SK-N-SH (cell line): ENCODE results near the gene CRLF2. TPM values are rescaled to one million over a fixed set of nuclear protein-coding genes. Genes with fewer than 3 reads are reported as not detected.
"Not testable (repeated sequence)": the region's sequence is repeated elsewhere in the genome, so short reads cannot be mapped to it uniquely, and the experiment has no call there.

Experiments used
- CTCF ChIA-PET: fragments of 300-600, 350-600 bp; formaldehyde crosslinking; extraction: SDS; loops from one replicate; lab custom pipeline; 2021; lab: Yijun Ruan, JAX
- POLR2A ChIA-PET: fragments of 350-600 bp; sonication (Branson Sonifier 250); formaldehyde crosslinking; extraction: SDS; loops from one replicate; lab custom pipeline; 2020; ENCODE audit warnings: antibody characterized with exemption, inconsistent platforms; lab: Yijun Ruan, JAX
- DNase-seq: peaks from one replicate; pipeline ENCODE4 v3.0.0; 2012
- H2AFZ ChIP-seq: fragments of 200-600 bp; sonication (generic); 2 replicates; pipeline ENCODE4 v1.8.1; 2016; ENCODE audit warnings: antibody characterized with exemption, mild to moderate bottlenecking, low read depth
- H3F3A ChIP-seq: fragments of 200-600 bp; sonication (generic); replicated peaks from 2 replicates; pipeline ENCODE3; 2016; ENCODE audit warnings: antibody characterized with exemption, mild to moderate bottlenecking; ENCODE audit not compliant: insufficient read depth
- H3K27ac ChIP-seq, 2 experiments: fragments of 200-500 bp in 1 of 2; fragments of 200-600 bp in 1 of 2; sonication (Bioruptor generic) in 1 of 2; sonication (generic), shearing (Covaris generic) in 1 of 2; 2 replicates each; pipeline versions ENCODE4 v1.5.1 to v1.6.1; 2014 to 2016; ENCODE audit warnings: low read depth in 2 of 2, inconsistent platforms in 1 of 2, low read length in 1 of 2, mild to moderate bottlenecking in 1 of 2, mixed read lengths in 1 of 2
- H3K27me3 ChIP-seq: fragments of 200-600 bp; sonication (generic), shearing (Covaris generic); 2 replicates; pipeline ENCODE4 v1.6.1; 2016; ENCODE audit warnings: mixed run types; ENCODE audit not compliant: insufficient read depth
- H3K36me3 ChIP-seq, 2 experiments: fragments of 200-500 bp in 1 of 2; fragments of 200-600 bp in 1 of 2; sonication (Bioruptor generic) in 1 of 2; sonication (generic) in 1 of 2; replicated peaks in 1 of 2; 2 replicates each; pipeline versions ENCODE3 to v1.5.1; 2014 to 2016; ENCODE audit warnings: low read length in 1 of 2, mild to moderate bottlenecking in 1 of 2; ENCODE audit not compliant: insufficient read depth in 2 of 2, control insufficient read depth in 1 of 2
- H3K4me1 ChIP-seq, 2 experiments: fragments of 200-500 bp in 1 of 2; fragments of 200-600 bp in 1 of 2; sonication (Bioruptor generic) in 1 of 2; sonication (generic), shearing (Covaris generic) in 1 of 2; 2 replicates each; pipeline versions ENCODE4 v1.5.1 to v1.6.1; 2014 to 2016; ENCODE audit warnings: low read depth in 1 of 2, low read length in 1 of 2, mixed run types in 1 of 2; ENCODE audit not compliant: insufficient read depth in 2 of 2, control insufficient read depth in 1 of 2
- H3K4me2 ChIP-seq: fragments of 200-600 bp; sonication (generic), shearing (Covaris generic); 2 replicates; pipeline ENCODE4 v1.6.1; 2017; ENCODE audit warnings: mixed run types
- H3K4me3 ChIP-seq, 2 experiments: fragments of 200-500 bp in 1 of 2; fragments of 200-600 bp in 1 of 2; sonication (Bioruptor generic) in 1 of 2; sonication (generic), shearing (Covaris generic) in 1 of 2; 2 replicates each; pipeline versions ENCODE4 v1.5.1 to v1.8.1; 2014 to 2016; ENCODE audit warnings: low read depth in 2 of 2, inconsistent platforms in 1 of 2, low read length in 1 of 2, mild to moderate bottlenecking in 1 of 2, mixed read lengths in 1 of 2, moderate library complexity in 1 of 2
- H3K79me2 ChIP-seq: fragments of 200-600 bp; sonication (generic); 2 replicates; pipeline ENCODE4 v1.8.1; 2017; ENCODE audit warnings: mild to moderate bottlenecking; ENCODE audit not compliant: insufficient read depth
- H3K9ac ChIP-seq: fragments of 200-600 bp; sonication (generic); 2 replicates; pipeline ENCODE4 v1.6.1; 2017; ENCODE audit warnings: mixed run types
- H3K9me2 ChIP-seq: fragments of 200-600 bp; sonication (generic); 2 replicates; pipeline ENCODE4 v1.6.1; 2017; ENCODE audit warnings: mixed run types
- H3K9me3 ChIP-seq: fragments of 200-600 bp; sonication (generic); 2 replicates; pipeline ENCODE4 v1.6.1; 2017; ENCODE audit warnings: mixed run types, mild to moderate bottlenecking, moderate library complexity
- H4K20me1 ChIP-seq: fragments of 200-600 bp; sonication (generic); 2 replicates; pipeline ENCODE4 v1.6.1; 2017; ENCODE audit warnings: mild to moderate bottlenecking, mixed run types; ENCODE audit not compliant: insufficient read depth
- GABPA ChIP-seq: IDR thresholded peaks from 2 replicates; pipeline ENCODE4 v1.4.0; 2012; ENCODE audit warnings: low read depth, mild to moderate bottlenecking
- MAX ChIP-seq: IDR thresholded peaks from 2 replicates; pipeline ENCODE4 v1.4.0; 2012; ENCODE audit warnings: low read depth
- MEF2A ChIP-seq: IDR thresholded peaks from 2 replicates; pipeline ENCODE4 v1.4.0; 2012; ENCODE audit warnings: low read depth, borderline replicate concordance
- RAD21 ChIP-seq: IDR thresholded peaks from 2 replicates; pipeline ENCODE4 v1.6.1; 2012; ENCODE audit warnings: mild to moderate bottlenecking, low read length
- WGBS: methylation state at CpG from one replicate; pipeline ENCODE4 v1.1.6; 2017; ENCODE audit warnings: low lambda C conversion rate; 5-methylcytosine and 5-hydroxymethylcytosine counted together
- polyA plus RNA-seq, 3 experiments: library from polyadenylated mRNA; depleted of rRNA; stranded (reverse); fragments of >200 nt; gene quantifications; 2 replicates each; pipeline ENCODE4 v1.2.3, GENCODE V29; 2012

Gene CRLF2
- polyA plus RNA-seq, 1 of the 3 experiments (the other 2 are of a cell fraction) = not detected

GRCh38 chrX:1178580-1179057 is 33.8 kb downstream of the CRLF2 start:
- no peak overlapping the region for H3K9ac ChIP-seq

GRCh38 chrX:1176531-1177320 is 35.7 kb downstream of the CRLF2 start:
- H3K4me1 ChIP-seq, H4K20me1 ChIP-seq, H3F3A ChIP-seq, H3K36me3 ChIP-seq, H3K4me2 ChIP-seq, CTCF ChIA-PET, H3K9ac ChIP-seq, H2AFZ ChIP-seq, H3K79me2 ChIP-seq, H3K9me2 ChIP-seq, POLR2A ChIA-PET, H3K4me3 ChIP-seq, H3K9me3 ChIP-seq, H3K27ac ChIP-seq, DNase-seq: not testable (repeated sequence)
- 66% methylated on average over 24 of the region's 33 CpGs for WGBS
- H3K27me3 ChIP-seq = peaks cover 22% of the 10 kb centered on the region; the same call in 1 of the 2 replicates

More at GRCh38 chrX:1178580-1179057, 33.8 kb downstream of the CRLF2 start:
- H2AFZ ChIP-seq = no peak overlapping the region
- no peaks in the 10 kb centered on the region for H3F3A ChIP-seq
- no peak for TF ChIP-seq MEF2A
- TF ChIP-seq GABPA = no peak
- no peak for TF ChIP-seq RAD21
- TF ChIP-seq MAX = no peak
- no peaks in the 10 kb centered on the region for H3K79me2 ChIP-seq
- no peak overlapping the region for H3K27ac ChIP-seq
- no peak for DNase-seq
- no peaks in the 10 kb centered on the region for H3K9me3 ChIP-seq
- no peaks in the 10 kb centered on the region for H3K36me3 ChIP-seq
- H3K4me2 ChIP-seq = no peak overlapping the region
- ChIA-PET POLR2A (no interaction called here), CTCF (no interaction called here)
- H3K4me1 ChIP-seq = no peaks in the 10 kb centered on the region
- 39% methylated on average over 20 of the region's 20 CpGs for WGBS
- no peaks in the 10 kb centered on the region for H3K9me2 ChIP-seq
- no peaks in the 10 kb centered on the region for H4K20me1 ChIP-seq
- H3K27me3 ChIP-seq = peaks cover 9% of the 10 kb centered on the region; the same call in 1 of the 2 replicates
- no peak overlapping the region for H3K4me3 ChIP-seq

GRCh38 chrX:1174609-1175545 is 37.6 kb downstream of the CRLF2 start:
- H4K20me1 ChIP-seq, H3K9me2 ChIP-seq, CTCF ChIA-PET, POLR2A ChIA-PET, H3F3A ChIP-seq, H3K9ac ChIP-seq, H3K27ac ChIP-seq, H3K36me3 ChIP-seq, H3K9me3 ChIP-seq, H3K4me2 ChIP-seq, H3K79me2 ChIP-seq, H3K4me3 ChIP-seq, H2AFZ ChIP-seq, DNase-seq, H3K4me1 ChIP-seq: not testable (repeated sequence)
- 35% methylated on average over 14 of the region's 17 CpGs for WGBS
- peaks cover 23% of the 10 kb centered on the region; the same call in 1 of the 2 replicates for H3K27me3 ChIP-seq

- H3K9me3 ChIP-seq, H3K9ac ChIP-seq, H4K20me1 ChIP-seq, H3K4me1 ChIP-seq, CTCF ChIA-PET, H3K79me2 ChIP-seq, H3K27ac ChIP-seq, H3K4me2 ChIP-seq, DNase-seq, H3F3A ChIP-seq, H3K36me3 ChIP-seq, H3K9me2 ChIP-seq, POLR2A ChIA-PET, H2AFZ ChIP-seq, H3K4me3 ChIP-seq: not testable (repeated sequence)
- 13% methylated on average over 14 of the region's 22 CpGs for WGBS
- H3K27me3 ChIP-seq = peaks cover 23% of the 10 kb centered on the region; the same call in 1 of the 2 replicates
Observed at GRCh38 chrX:1173435-1173834, 39.0 kb downstream of the CRLF2 start.
